HL-60/S4 (cell line): ENCODE results near the gene SLC9A4.
"Not testable (repeated sequence)": the region's sequence is repeated elsewhere in the genome, so short reads cannot be mapped to it uniquely, and the experiment has no call there.

Experiments used
- in situ Hi-C: fragments of 300-500 bp; cut with MboI; formaldehyde crosslinking; loops from 2 replicates; pipeline ENCODE4 v1.14.3; 2022; ENCODE audit warnings: low sequenced_read_pairs

The SLC9A4 gene

DNA sequence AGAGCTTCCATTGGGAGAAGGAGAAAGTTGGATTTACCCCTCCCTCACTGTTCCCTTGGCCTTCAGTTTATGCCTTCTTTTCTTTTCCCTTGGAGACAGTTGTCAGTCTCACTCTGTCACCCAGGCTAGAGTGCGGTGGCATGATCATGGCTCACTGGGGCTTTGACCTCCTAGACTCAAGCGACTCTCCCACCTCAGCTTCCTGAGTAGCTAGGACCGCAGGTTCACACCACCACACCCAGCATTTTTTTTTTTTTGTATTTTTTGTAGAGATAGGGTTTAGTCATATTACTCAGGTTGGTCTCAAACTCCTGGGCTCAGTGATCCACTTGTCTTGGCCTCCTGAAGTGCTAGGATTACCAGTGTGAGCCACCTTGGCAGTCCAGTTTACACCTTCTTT, 49.9 kb downstream of the SLC9A4 start:
- in situ Hi-C loops: no loop called here

GRCh38 chr2:102523651-102524050, 50.6 kb downstream of the SLC9A4 start:
- in situ Hi-C loops: no loop called here

DNA sequence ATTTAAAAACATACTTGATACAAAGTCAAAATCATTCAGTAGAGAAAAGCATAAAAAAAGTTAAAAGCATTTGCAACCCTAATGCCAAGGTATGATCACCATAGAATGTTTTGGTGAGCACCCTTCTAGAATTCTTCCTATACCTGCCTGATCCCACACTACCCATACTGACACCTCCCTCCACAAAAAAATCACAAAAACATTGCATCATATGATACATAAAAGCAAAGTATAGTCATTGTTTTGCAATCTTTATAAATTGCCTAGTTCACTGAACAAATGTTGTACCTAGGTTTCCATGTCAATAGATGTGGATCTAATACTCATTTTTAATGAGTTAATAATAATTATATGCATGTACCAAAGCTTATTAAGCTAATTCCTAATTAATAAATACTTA, 54.1 kb downstream of the SLC9A4 start:
- in situ Hi-C loops: no loop called here

DNA sequence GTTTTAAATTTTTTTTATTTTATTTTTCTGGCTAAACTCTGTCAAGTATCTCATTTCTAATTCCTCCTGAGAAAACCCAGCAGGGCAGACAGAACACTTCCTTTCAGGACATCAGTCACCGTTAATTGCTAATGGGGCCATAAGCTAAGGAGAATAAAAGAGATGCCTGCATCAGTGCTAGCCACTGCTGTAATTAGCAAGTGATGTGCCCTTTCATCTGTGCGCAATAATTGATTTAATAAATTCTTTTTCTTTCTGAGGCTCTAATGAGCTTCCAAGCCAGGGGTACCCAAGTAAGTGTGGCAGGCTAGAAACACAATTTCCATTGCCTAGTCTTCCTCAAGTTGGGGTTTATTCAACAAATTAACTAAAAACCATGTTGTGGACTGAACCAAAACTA, 65.5 kb downstream of the SLC9A4 start:
- in situ Hi-C loops: no loop called here

DNA sequence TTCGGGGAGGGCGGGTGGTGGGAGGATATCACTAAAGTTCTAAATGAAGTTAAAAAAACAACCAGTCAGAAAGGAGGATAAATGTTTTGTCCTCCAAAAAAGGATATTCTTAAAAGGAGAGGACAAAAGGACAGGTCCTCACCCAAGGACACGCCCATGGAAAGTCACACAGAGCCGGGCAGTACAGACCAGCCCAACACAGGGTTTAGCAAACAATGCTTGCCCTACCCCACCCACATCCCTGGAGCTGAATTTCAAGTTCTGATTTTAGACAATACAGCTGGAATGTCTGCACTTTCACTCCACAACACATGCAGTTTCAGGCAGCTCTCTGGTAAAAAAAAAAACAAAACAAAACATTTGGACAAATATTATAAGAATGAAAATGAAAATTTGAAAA, 67.9 kb downstream of the SLC9A4 start:
- in situ Hi-C loops: no loop called here

DNA sequence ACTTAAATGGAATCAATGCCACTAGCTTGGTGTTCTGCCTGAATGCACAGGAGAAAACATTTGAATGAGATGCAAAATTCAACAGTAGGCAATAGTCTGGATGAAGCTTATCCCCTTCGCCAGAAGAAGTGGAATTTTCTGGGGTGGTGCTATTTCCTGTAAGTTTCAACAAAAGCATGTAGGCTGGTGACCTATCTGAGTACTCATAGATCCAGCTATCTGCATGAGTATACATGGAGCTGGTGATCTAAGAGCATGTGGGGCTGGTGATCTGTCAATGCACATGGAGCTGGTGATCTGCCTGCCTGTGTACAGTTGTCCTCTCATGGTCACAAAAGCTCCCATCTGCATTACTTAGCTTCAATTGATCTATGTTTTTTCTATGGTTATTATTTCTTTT, 71.2 kb downstream of the SLC9A4 start:
- in situ Hi-C loops: no loop called here

GRCh38 chr2:102547462-102547861, 74.4 kb downstream of the SLC9A4 start:
- in situ Hi-C loops: no loop called here

GRCh38 chr2:102549027-102549426, 76.0 kb downstream of the SLC9A4 start:
- in situ Hi-C loops: no loop called here

DNA sequence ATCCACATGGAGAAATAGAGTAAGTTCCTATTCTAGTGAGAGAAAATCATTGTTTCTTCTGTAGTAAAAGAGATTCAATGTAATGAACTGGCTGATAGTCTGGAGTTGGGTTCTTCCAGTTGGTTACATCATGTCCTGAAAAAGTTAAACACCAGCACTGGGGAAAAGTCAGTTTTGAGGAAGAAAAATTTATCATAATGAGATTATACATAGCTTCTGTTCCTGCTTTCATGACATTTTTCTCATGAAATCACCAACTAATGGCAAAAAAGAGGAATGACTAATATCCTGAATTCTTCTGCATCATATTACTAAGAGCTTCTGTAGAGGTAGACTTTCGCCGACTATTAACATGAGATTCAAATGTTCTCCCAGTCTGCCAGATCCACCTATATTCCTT, 77.1 kb downstream of the SLC9A4 start:
- in situ Hi-C loops: no loop called here

DNA sequence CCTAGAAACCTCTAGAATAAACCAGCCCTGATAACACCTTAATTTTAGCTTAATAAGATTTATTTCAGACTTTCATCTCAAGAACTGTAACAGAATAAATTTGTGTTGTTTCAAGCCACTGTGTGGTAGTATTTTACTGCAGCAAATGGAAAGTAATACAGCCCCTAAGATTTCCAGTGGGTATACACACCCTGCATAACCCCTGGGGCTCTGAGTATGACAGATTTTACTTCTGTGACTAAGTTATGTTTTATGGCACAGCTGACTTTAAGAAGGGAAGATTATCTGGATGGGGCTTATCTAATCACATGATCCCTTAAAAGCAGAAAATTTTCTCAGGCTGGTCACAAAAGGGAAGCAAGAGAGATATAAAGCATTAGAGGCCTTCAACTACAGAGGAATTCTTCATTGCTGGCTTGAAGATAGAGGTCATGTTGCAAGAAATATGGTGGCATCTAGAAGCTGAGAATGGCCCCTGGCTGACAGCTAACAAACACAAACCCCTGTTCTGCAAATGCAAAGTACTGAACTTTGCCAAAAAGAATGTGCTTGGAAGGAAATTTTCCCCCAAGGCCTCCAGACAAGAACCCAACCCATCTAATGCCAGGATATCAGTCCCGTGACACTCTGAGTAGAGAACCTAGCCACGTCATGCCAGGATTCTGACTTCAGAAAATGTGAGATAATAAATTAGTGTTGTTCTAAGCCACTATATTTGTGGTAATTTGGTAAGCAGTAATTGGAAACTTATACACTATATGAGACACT, 78.5 kb downstream of the SLC9A4 start:
- in situ Hi-C loops: no loop called here

GRCh38 chr2:102553601-102554000, 80.6 kb downstream of the SLC9A4 start:
- in situ Hi-C loops: no loop called here

- in situ Hi-C loops: no loop called here
Observed at GRCh38 chr2:102558463-102558862, 85.4 kb downstream of the SLC9A4 start.

DNA sequence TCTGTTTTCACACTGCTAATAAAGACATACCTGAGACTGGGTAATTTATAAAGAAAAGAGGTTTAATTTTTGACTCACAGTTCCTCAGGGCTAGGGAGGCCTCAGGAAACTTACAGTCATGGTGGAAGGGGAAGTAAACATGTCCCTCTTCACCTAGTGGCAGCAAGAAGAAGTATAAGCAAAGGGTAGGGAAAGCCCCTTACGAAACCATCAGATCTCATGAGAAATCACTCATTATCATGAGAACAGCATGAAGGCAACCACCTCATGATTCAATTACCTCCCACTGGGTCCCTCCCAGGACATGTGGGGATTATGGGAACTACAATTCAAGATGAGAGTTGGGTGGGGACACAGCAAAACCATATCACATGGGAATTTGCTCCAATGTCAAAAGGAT, 89.5 kb downstream of the SLC9A4 start:
- in situ Hi-C loops: not testable (repeated sequence)

- in situ Hi-C loops: no loop called here
Observed at GRCh38 chr2:102575888-102576287, 102.9 kb downstream of the SLC9A4 start.

DNA sequence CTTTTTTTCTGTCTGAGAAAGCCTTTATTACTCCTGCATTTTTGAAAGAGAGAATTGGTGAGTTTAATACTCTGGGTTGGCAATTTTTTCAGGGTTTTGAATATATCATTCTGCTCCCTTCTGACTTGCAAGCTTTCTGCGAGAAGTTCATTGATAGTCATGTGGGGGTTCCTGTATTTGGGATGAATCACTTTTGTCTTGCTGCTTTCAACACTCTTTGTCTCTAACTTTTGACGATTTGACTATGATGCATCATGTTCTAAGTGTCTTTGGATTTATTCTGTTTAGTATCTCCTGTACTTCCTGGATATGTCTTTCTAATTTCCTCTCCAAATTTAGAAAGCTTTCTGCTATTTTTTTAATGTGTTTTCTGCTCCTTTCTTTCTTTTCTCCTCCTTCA, 105.3 kb downstream of the SLC9A4 start:
- in situ Hi-C loops: no loop called here

- in situ Hi-C loops: no loop called here
Observed at GRCh38 chr2:102581911-102582310, 108.9 kb downstream of the SLC9A4 start.

- in situ Hi-C loops: no loop called here
Observed at GRCh38 chr2:102582845-102583244, 109.8 kb downstream of the SLC9A4 start.
